Activated CD8-positive, alpha-beta T cell treated with anti-CD3 and anti-CD28 coated beads for 36 hours (primary cell): ENCODE results near the gene KYNU. TPM values are rescaled to one million over a fixed set of nuclear protein-coding genes. Genes with fewer than 3 reads are reported as not detected.

Experiments
- ATAC-seq: fragments of 200-7000 bp; cut with Tn5 transposase; one replicate; pipeline ENCODE4 v1.10.0; 2021; ENCODE audit warnings: mild to moderate bottlenecking, moderate library complexity
- CTCF ChIA-PET: fragments of 350-600 bp; sonication (Branson Sonifier 250); formaldehyde crosslinking; loops from one replicate; lab custom pipeline; 2021; ENCODE audit warnings: antibody characterized with exemption; lab: Charles Lee
- POLR2A ChIA-PET: fragments of 350-600 bp; sonication (Branson Sonifier 250); formaldehyde crosslinking; loops from one replicate; lab custom pipeline; 2021; ENCODE audit warnings: antibody characterized with exemption; lab: Charles Lee
- DNase-seq: peaks from one replicate; pipeline ENCODE4 v3.0.0-alpha.2; 2020
- H3K27ac Mint-ChIP-seq: one replicate; pipeline ENCODE4 v1.8.0; 2021; ENCODE audit warnings: mild to moderate bottlenecking, mixed read lengths
- H3K27me3 Mint-ChIP-seq: one replicate; pipeline ENCODE4 v1.8.0; 2021; ENCODE audit warnings: mixed read lengths
- H3K36me3 Mint-ChIP-seq: one replicate; pipeline ENCODE4 v1.8.0; 2021; ENCODE audit warnings: low read depth, mixed read lengths
- H3K4me1 Mint-ChIP-seq: one replicate; pipeline ENCODE4 v1.8.0; 2021; ENCODE audit warnings: low read depth, mixed read lengths
- H3K4me3 Mint-ChIP-seq: one replicate; pipeline ENCODE4 v1.8.0; 2021; ENCODE audit warnings: mild to moderate bottlenecking, moderate library complexity, mixed read lengths
- H3K9me3 Mint-ChIP-seq: one replicate; pipeline ENCODE4 v1.8.0; 2021; ENCODE audit warnings: mixed read lengths
- CTCF ChIP-seq: fragments of 200-600 bp; IDR thresholded peaks from one replicate; pipeline ENCODE4 v1.8.0; 2022; ENCODE audit warnings: antibody characterized with exemption, mild to moderate bottlenecking
- intact Hi-C: fragments of 100-400 bp; cut with micrococcal nuclease; formaldehyde crosslinking; loops from one replicate; pipeline ENCODE4 v1.10.0; 2022
- total RNA-seq, 2 experiments: library from RNA; stranded (reverse); gene quantifications; one replicate each; pipeline ENCODE4 v1.2.3, GENCODE V29; 2021

The KYNU gene
- total RNA-seq, result not detected

GRCh38 chr2:142877216-142877838 is at the start of gene KYNU:
TSS of gene KYNU (plus strand) at chr2:142877664. CDS start at chr2:142885368, 7,704 bp downstream.
- DNase-seq (no peak), ATAC-seq (no peak)
- H3K9me3 Mint-ChIP-seq, result no peaks in the 10 kb centered on the region
- intact Hi-C loops, result no loop called here
- no peaks in the 10 kb centered on the region for H3K27me3 Mint-ChIP-seq
- H3K27ac Mint-ChIP-seq, result no peak within 1 kb of the TSS
- TF ChIP-seq CTCF, result no peak
- no peaks in the 10 kb centered on the region for H3K36me3 Mint-ChIP-seq
- ChIA-PET CTCF (no interaction called here), POLR2A (no interaction called here)
- no peaks in the 10 kb centered on the region for H3K4me1 Mint-ChIP-seq
- H3K4me3 Mint-ChIP-seq, result no peak within 1 kb of the TSS

GRCh38 chr2:142834021-142834420 is 43.4 kb upstream of the KYNU start:
- ChIA-PET CTCF (no interaction called here), POLR2A (no interaction called here)
- Mint-ChIP-seq H3K9me3 (no peaks in the 10 kb centered on the region), H3K36me3 (no peaks in the 10 kb centered on the region), H3K27ac (no peak overlapping the region), H3K27me3 (no peaks in the 10 kb centered on the region), H3K4me3 (no peak overlapping the region), H3K4me1 (peaks cover 1% of the 10 kb centered on the region)
- ATAC-seq, result no peak
- intact Hi-C loops, result no loop called here
- TF ChIP-seq CTCF, result no peak
- DNase-seq, result no peak

GRCh38 chr2:142840436-142840835 is 37.0 kb upstream of the KYNU start:
- H3K4me3 Mint-ChIP-seq, result no peak overlapping the region
- intact Hi-C loops, result no loop called here
- no peaks in the 10 kb centered on the region for H3K4me1 Mint-ChIP-seq
- ChIA-PET POLR2A (no interaction called here), CTCF (no interaction called here)
- no peaks in the 10 kb centered on the region for H3K9me3 Mint-ChIP-seq
- no peak for TF ChIP-seq CTCF
- no peak for DNase-seq
- no peak for ATAC-seq
- H3K27ac Mint-ChIP-seq, result no peak overlapping the region
- H3K27me3 Mint-ChIP-seq, result no peaks in the 10 kb centered on the region
- no peaks in the 10 kb centered on the region for H3K36me3 Mint-ChIP-seq

- CTCF ChIA-PET, result no interaction called here
- H3K4me3 Mint-ChIP-seq, result no peak overlapping the region
- ATAC-seq (no peak), DNase-seq (no peak)
- H3K36me3 Mint-ChIP-seq, result no peaks in the 10 kb centered on the region
- H3K4me1 Mint-ChIP-seq, result no peaks in the 10 kb centered on the region
- intact Hi-C loops, result no loop called here
- POLR2A ChIA-PET, result no interaction called here
- no peak for TF ChIP-seq CTCF
- no peaks in the 10 kb centered on the region for H3K9me3 Mint-ChIP-seq
- H3K27ac Mint-ChIP-seq, result no peak overlapping the region
- peaks cover 2% of the 10 kb centered on the region for H3K27me3 Mint-ChIP-seq
These were observed 35.7 kb upstream of the KYNU start for GRCh38 chr2:142841788-142842187.

- intact Hi-C loops, result no loop called here
- no peaks in the 10 kb centered on the region for H3K4me1 Mint-ChIP-seq
- ATAC-seq, result no peak
- H3K27ac Mint-ChIP-seq, result no peak overlapping the region
- H3K4me3 Mint-ChIP-seq, result no peak overlapping the region
- no peak for DNase-seq
- no peak for TF ChIP-seq CTCF
- H3K27me3 Mint-ChIP-seq, result peaks cover 2% of the 10 kb centered on the region
- H3K9me3 Mint-ChIP-seq, result no peaks in the 10 kb centered on the region
- POLR2A ChIA-PET, result no interaction called here
- H3K36me3 Mint-ChIP-seq, result no peaks in the 10 kb centered on the region
- CTCF ChIA-PET, result no interaction called here
These were observed 35.1 kb upstream of the KYNU start for GRCh38 chr2:142842369-142842768.
